NCI-H446 treated with DMSO at 0.1 percent for 48 hours (cell line): ENCODE results near the gene PLPPR5.

Experiments used
- DNase-seq: peaks from one replicate; lab custom pipeline; 2025; lab: John Stamatoyannopoulos, UW

Gene PLPPR5

DNA sequence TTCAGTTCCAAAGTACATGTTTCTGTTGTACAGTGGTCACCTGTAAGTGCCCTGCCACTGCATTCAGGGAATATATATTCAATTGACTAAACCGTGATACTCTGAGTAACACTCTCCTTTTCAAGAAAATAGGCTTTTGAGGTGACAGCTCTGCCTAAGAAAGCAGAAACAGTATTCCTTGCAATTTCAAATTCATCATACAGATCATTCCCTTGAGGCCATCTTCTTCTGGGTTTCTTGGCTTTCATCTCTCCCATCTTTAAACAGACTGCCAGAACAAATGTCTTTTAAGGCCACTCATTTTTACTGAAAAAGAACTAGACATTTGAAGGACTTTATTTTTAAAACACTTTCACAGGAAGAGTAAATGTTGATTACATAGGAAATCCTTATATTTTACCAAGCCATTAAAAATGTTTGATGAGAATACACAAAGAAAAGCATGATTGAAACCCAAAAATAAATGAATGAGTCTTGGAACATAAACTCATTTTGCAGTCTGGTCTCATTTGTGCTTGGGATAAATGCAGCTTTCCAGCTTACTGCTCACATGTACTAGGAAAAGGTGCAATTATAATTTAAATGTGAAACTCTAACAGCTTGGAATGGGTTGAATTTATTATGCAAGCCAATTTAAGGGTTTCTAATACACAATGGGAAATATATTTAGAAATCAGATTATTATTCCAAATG lies 34.7 kb downstream of the PLPPR5 start:
- no peak for DNase-seq

DNA sequence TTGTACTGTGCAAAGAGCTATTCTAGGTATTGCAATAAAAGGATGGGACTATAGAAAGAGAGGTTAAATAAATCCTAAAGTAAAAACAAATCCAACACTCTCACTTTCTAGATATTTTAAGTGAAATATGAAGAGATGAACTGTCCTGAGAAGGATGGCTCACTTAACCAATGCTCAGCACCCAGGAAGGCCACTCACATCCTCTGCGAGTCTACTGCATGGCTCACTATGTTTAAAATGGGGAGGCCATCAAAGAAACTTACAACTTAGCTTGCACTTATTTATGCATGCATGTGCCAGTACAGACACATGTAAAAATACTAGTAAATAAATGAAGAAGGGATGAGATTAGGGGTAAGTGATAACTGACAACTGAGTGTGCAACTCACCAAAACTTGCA lies 37.5 kb downstream of the PLPPR5 start:
- no peak for DNase-seq

DNA sequence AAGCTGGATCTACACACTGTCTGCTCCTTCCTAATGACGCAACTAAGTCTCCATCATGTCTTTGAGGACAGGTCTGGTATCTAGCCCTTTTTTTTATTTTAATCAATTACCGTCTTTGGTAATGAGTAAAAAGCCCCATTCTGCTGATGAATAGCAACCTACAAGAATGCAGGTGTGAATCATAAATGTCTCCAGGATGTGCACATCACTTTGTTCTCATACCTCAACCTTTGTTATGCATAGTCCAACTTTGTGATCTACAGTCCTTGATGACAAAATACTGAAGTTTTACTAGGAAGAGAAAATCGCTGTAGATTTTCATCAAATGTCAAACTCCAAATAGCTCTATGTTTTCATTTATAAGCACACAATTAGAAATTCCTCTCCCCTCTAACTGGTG lies 39.3 kb downstream of the PLPPR5 start:
- DNase-seq = no peak

DNA sequence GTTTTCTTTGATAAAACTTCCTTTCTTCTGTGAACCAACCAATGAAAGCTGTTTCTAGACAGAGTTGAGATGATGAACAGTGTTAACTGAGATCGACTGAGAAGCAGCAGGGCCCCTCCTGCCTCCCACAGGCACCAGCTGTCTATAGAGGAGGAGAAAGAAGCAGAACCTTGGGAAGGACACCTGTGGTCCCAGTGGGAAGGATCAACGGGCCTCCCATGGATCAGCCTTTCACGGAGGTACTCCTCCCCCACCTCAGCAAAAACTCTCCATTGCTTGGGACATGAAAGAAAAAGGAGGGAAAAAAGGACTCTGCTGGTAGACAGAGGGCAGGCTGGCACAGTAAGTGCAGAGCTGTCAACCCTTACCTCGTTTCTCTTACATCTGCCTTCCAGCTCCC lies 40.5 kb downstream of the PLPPR5 start:
- no peak for DNase-seq

DNA sequence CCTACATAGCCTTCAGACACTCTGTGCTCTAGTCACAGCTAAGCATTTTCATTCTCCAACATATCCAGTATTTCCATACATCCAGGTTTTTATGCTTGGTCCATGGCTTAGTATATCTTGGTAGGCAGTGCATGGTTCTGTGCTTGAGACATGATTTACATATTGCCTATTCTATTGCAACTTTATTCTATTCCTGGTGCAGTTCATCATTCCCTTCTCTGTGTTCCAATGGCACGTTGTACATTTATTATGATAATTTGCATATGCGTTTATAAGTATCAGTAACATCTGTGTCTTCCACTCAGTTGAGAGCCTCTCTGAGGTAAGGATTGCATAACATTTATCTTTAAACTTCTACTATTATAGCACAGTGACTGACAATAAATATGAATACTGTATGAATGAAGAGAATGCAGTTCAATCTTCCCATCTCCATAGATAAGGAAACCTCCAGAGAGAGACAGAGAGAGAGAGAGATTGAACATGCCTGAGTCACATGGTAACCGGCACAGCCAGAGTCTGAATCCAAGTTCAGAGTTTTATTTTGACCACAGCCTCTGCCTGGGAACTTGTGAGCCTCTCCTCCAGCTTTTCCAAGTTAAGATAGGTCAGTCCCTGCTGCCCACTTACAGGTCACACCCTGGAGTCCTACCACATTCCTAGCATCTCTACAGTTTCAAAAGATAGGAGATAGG lies 41.5 kb downstream of the PLPPR5 start:
- DNase-seq = no peak

DNA sequence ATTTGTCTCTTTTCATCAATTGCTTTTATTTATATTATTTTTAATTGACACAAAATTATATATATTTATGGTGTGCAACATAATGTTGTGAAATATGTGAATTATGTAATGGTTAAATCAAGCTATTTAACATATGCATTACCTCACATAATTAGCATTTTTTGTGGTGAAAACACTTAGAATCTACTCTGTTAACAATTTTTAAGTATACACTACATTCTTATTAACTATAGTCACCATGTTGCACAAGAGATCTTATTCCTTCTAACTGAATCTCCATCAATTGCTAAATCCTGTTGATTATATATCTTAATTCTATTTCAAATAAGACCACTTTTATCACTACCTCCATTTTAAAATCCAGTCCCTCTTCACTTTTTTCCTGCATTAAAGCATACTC lies 42.5 kb downstream of the PLPPR5 start:
- no peak for DNase-seq

DNA sequence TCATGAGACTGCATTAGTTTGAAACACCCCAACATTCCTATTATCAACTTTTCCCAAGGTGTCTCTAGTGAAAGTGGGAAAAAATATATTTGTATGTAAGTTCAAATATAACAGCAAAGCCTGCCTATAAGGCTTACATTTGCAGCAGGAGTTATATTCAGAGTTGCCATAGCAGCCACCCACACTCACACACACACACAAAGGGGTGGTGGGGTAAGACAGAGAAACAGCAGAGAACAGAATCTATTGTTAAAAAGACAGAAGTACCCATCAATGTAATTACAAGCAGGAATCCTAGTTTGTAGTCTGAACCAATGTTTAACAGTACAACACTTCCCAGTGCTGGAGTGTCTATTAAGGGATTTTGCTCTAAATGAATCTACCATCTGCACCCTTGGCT lies 55.0 kb downstream of the PLPPR5 start:
- DNase-seq = no peak

DNA sequence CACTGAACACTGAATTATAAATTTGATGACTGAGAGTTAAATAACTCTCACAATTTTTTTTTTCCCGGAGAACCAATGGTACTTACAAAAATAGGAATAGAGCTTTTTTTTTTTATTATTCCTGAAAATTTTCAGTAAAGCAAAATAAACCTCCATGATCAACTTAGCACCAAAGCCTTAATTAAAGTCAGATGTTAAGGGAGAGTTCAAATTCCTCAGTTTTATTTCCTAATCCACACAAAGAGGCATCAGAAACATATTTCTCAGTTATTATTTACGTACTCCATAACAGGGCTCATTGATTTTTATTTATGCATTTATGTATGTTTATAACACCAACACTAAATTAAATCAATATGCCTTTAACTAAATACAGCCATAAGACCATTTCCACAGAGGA lies 55.5 kb downstream of the PLPPR5 start:
- DNase-seq = no peak

DNA sequence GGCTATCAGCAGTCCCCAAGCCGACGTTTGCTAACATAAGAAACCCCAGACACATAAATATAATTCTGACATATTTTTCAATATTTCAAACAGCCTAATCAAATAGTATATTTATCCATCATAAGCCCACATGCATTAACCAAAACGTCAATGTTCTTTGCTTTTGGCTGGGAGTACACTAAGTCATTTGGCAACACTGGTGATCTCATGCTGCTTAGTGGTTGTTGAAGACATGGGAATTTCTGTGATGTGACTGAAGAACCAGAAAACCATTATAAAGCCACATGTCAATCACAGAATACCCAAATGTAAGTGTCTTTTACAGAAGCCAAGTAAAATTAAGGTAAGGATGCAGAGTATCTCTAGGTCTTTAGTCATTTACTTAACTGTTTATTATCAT lies 57.6 kb downstream of the PLPPR5 start:
- DNase-seq = no peak

DNA sequence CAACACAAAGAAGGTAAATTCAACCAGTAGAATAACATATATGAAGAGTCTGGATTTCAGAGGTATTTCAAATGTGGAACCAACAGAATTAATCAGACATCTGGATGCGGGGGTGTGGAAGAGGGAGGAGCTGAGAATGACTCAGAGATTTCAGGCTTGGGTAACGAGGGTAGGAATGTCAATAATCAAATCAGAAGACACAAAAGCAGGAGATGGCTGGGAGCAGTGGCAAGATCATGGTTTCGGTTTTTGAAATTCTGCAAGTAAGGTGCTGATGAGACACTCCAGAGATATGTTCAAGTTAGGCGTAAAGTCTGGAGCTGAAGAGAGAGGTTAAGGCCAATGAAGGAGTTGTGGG lies 64.0 kb downstream of the PLPPR5 start:
- no peak for DNase-seq

DNA sequence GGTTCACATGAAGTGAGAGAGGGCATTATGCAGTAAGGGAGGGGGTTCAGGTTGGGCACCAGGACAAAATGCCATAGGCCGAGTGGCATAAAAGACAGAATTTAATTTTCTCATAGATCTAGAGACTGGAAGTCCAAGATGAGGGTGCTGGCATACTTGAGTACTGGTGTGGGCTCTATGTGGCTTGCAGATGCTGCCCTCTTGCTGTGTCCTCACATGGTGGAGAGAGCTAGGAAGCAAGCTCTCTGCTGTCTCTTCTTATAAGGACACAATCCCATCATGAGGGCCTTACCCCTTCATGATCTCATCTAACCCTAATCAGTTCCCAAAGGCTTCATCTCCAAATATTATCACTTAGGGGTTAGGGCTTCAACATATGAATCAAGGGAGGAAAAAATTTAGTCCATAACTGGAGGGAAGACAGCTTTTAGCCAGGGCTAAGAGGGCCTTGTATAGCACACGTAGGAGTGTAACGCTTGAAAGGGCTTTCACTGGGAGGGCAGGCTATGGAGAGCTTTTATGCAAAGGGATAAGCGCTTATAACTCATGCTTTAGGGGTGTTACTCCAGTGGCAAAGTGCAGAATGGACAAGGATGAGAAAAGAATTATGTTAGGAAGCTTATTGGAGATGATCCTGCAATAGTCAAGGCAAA lies 64.5 kb downstream of the PLPPR5 start:
- DNase-seq = no peak

DNA sequence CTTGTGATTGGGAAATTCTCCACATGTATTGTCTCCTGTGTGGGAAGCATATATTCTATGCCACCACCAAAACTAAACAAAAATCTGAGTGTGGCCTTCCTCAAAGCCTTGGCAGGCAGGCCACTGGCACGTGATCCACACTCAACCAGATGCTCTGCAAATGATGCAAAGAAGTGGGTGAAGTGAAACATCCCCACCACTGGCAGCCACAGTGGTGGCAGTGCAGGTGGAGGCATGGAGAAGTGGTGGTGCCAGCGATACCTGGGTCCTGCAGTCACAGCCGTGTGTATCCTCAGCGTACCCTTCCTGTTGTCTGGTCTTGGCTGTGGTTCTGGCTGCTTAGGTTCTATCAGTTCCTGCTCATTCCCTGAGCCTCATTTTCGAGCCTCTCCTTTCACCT lies 65.2 kb downstream of the PLPPR5 start:
- no peak for DNase-seq

DNA sequence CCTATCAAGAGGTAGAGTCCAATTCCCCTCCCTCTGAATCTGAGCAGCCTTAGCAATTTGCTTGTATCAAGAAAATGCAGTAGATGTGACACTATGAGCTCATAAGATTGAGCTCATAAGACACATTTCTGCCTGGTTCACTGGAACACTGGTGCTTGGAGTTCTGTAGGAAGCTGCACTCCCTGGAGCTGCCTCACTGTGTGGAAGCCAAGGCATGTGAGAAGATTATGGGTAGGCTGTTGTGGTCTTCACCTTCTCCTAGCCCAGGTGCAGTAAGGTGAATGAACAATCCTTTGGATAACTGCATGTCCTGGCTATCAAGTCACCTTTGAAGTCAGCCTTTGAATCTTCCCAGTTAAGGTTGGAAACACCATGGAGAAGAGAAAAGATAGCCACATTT lies 67.3 kb downstream of the PLPPR5 start:
- DNase-seq = no peak

DNA sequence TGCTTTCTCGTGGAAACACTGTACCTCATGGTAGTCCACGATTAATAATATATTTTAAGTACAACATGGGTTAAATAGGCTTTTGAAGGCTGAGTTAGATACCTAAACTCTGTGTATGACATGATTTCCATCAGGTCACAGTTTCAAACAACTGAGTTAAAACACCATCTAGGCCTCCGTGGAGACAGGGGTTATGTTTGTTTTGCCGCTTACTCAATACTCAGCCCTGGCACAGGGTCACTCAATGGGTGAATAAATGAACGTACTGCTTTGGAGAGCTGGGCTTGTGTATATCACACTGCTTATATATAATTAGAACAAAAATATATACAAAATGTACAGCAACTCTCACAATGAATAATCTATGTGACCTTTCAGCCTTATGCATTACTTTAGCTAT lies 72.5 kb downstream of the PLPPR5 start:
- no peak for DNase-seq

DNA sequence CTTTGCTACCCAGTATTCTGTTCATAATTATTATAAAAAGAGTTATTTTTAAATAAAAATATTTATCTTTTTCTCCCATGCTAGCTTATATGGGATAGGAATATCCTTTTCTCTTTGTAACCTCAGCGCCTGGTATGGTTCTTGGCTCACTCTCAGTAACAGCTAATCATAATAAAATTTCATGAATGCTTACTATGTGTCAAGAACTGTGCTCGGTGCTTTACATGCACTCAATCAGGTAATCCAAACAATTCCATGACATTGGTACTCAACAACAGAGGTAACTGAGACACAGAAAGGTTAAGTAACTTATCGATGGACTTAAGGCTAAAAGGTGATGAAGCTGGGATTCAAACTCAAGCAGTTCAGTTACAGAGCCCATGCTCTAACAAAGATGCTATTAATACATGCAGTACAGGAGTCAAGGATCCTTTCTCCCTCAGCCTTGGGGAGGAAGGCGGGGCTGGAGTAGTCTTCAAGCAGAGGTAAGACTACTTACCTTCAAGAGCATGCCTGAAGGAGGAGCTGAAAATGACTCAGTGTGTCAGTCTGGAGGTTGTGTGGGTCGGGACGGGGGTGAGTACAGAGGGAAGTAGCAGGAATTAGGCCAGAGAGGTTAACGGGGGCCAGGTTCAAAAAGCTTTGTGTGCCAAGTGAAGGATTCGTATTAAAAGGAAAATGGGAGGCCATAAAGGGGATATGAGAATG lies 73.4 kb downstream of the PLPPR5 start:
- no peak for DNase-seq

DNA sequence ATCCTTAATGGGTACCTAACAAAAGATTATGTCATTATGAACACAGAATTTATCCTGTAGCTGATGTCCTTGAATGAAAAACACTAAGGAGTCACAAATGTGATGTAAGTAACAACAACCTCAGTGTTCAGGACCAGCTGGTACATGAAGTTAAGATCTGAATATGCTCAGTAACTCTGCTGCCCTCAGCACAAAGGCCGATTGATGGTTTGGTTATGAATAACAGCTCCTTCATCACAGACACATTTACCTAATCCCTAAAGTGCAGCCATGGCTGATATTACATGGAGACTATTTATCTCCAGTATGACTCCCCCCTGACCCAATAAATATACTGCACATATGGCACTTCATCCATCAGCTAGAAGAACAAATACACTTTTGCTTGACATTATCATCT lies 75.2 kb downstream of the PLPPR5 start:
- DNase-seq = no peak

DNA sequence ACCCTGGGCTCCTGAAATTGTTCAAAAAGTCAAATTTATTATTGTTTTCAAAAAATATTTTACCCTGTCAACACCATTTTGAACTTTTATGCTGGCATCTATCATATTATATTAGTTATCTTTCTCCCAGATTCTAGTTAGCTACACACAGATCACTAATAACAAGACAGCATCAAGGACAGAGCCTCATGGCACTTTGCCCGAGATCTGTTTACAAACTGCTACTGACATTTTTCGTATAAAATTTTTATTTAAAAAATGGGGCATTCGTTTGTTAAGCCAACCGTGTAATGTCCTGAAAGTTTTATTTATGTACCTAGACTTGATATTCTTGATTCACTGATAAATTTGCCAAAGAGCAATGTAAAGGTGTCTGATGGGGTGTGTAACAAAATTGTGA lies 78.1 kb downstream of the PLPPR5 start:
- no peak for DNase-seq

DNA sequence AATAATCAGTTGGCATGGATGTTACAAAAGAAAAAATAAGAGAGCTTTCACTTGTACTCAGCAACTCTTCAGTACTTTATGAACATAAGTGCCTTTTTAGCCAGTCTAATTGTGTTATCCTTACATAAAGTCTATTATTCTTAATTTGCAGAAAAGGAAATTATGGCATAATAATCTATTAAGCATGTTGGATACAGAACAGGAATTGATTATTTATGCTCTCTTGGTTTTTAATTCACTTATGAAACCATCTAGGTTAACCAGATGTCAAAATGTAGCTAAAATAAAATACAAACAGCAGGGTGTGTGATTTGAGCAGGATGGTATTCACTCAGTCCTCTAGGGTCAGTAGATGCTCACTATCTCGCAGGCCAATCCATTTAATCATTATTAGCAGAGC lies 79.7 kb downstream of the PLPPR5 start:
- peak; percentile 41 for DNase-seq

DNA sequence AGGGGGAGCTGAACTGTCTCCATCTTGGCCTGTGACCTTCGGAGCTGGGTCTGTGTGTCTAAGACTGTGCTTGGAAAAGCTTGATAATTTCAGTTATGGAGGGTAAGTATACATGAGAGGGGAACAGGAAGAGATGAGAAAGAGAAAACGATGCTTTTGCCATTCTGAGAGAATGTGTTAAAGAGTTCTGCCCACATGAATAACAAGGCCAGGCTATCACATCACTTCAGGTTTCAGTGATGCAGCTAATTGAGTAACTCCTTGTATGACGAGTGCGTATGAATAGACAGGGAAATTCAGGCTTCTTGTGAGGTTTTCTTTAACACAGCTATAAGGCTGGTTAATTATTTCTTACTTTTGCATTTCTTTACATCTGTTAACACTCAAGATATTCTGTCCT lies 81.0 kb downstream of the PLPPR5 start:
- DNase-seq = no peak

DNA sequence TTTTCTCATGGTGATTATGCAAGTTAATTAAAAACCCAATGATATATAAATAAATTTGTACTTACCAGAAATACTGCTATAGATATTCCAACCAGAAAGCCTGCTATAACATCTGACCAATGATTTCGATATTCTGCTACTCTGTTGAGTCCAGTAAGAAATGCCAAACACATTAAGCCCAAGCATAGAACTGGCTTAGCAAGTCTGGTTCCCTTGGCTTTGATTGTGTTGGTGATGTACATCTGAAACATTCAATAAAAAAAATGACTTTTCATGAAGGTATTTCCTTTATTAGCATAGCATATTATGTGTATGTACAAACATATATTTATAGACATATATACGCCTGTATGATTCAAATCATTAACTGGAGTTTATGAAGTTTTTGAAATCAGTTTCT lies 82.8 kb downstream of the PLPPR5 start:
- DNase-seq = no peak

DNA sequence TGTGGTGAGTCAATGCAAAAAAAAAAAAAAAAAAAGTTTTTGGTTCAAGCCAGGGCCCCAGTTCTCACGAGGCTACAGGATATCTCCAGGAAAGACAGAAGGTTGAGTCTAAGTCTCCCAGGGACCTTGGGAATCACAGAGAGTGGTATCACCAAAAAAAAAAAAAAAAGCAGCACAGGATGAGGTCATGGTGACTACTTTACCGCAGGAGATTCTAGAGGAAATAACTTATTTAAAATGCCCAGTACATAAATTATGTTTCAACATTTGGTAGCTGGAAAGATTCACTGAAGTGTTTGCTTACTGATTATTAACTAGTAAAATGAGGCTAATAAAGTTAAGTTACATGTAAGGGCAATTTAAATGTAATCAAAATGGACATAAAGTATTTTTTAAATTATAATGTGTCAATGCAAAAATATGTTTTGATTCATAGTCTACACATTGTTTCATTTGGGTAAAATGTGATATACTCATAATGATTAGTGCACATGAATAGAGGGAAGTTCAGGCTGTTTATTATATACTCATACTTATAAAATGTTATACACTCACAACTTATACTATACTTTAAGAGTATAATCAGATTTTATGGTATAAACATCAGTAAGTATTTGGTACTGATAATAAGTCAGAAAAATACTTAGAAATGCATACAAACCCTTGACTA lies 84.1 kb downstream of the PLPPR5 start:
- no peak for DNase-seq

DNA sequence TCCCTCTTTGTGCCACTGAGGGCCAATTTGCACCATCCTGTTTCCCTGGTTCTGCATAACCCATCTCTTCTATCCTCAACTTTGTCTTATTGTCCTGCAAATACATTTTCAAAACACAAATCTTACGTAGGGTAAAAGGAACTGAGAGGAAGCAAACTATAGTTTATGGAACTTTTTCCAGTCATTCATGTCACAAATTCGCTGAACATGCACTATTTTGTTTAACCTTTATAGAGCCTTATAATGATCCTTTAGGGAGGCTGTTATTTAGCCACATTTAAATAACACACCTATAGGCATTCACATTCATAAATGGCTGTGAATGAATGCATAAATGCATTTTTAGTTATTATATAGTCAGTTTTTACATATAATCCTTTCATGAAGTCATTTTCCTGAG lies 85.0 kb downstream of the PLPPR5 start:
- no peak for DNase-seq

DNA sequence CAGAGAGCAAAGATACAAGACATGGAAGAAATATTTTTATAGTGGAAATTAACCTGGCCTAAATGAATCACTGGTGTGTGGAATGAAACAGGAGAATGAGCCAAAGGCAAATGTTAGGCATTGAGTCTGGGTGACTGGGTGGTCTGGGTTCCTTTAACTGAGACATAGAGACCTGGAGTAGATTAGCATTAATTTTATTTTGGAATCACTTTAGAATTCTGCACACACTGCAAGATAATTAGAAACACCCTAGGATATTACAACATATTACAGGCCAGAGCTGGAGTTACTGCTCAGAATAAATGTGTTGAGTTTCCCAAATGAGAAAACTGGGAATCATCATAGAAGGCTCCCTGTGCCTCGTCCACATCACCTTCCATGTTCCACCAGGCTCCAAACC lies 85.5 kb downstream of the PLPPR5 start:
- no peak for DNase-seq
